GM12891 (cell line): ENCODE data around the gene PLA2G2C.

Experiments used
- POLR2A ChIP-seq: IDR thresholded peaks from 2 replicates; pipeline ENCODE4 v1.6.1; 2011; ENCODE audit warnings: low read depth, low read length, control low read depth
- POLR2AphosphoS5 ChIP-seq: IDR thresholded peaks from 2 replicates; pipeline ENCODE4 v1.6.1; 2011; ENCODE audit warnings: low read depth, low read length, control low read depth
- SPI1 ChIP-seq: IDR thresholded peaks from 2 replicates; pipeline ENCODE4 v1.6.1; 2011; ENCODE audit warnings: low read depth, low read length, control low read depth
- TAF1 ChIP-seq: IDR thresholded peaks from 2 replicates; pipeline ENCODE4 v1.6.1; 2011; ENCODE audit warnings: low read depth, low read length, control low read depth

GRCh38 chr1:20183035-20183434 is 3.3 kb downstream of the PLA2G2C start:
- no peak for TF ChIP-seq POLR2AphosphoS5
- TF ChIP-seq POLR2A, result no peak
- no peak for TF ChIP-seq SPI1
- no peak for TF ChIP-seq TAF1
